ENCODE measurements around the gene ADSL. TPM values are rescaled to one million over a fixed set of nuclear protein-coding genes. Genes with fewer than 3 reads are reported as not detected.

Gene ADSL
- total and polyA plus RNA-seq, 2 of the 4 experiments (the other 2 are of a cell fraction), result 93.6 to 229 TPM

GRCh38 chr22:40313007-40313406 is 33.3 kb upstream of the ADSL start:
- peaks cover 10% of the 10 kb centered on the region for H3K4me1 ChIP-seq (ENCODE audit: control insufficient read depth, insufficient read depth, low read length)
- H3K4me3 ChIP-seq (ENCODE audit: insufficient read depth, low read depth, low read length), result no peak overlapping the region
- BruUV-seq (replicated peaks), result no TSS peak
- no peak overlapping the region for H2AK5ac ChIP-seq (ENCODE audit: low read depth, low read length)
- no peak overlapping the region for H3K18ac ChIP-seq (ENCODE audit: low read depth, low read length)
- H3K4me2 ChIP-seq (ENCODE audit: low read depth, low read length), result no peak overlapping the region
- no peak overlapping the region for H2BK120ac ChIP-seq (ENCODE audit: low read depth, low read length)
- H4K91ac ChIP-seq (ENCODE audit: insufficient read depth, low read depth, low read length), result no peak overlapping the region
- H3K79me1 ChIP-seq (ENCODE audit: low read depth in 1 of 2, low read length in 2 of 2), result peaks cover 0 to 28% of the 10 kb centered on the region in 2 experiments; a peak in 2 of 4 replicates
- no peak overlapping the region for H3K23ac ChIP-seq (ENCODE audit: low read depth, low read length)
- H2BK20ac ChIP-seq (ENCODE audit: low read depth, low read length), result no peak overlapping the region
- TF ChIP-seq RAD21 (IDR thresholded peaks at IDR 0.05; ENCODE audit: low read length), result no peak
- TF ChIP-seq MAFK (IDR thresholded peaks at IDR 0.05; ENCODE audit: low read depth, low read length), result no peak
- TF ChIP-seq CEBPB (IDR thresholded peaks at IDR 0.05; ENCODE audit: low read depth, low read length), result no peak
- no peak for TF ChIP-seq BHLHE40 (IDR thresholded peaks at IDR 0.05; ENCODE audit: low read depth, low read length)
- no peak for TF ChIP-seq RCOR1 (IDR thresholded peaks at IDR 0.05; ENCODE audit: insufficient replicate concordance, low read length)
- no peak for TF ChIP-seq ELK1 (IDR thresholded peaks at IDR 0.05; ENCODE audit: borderline replicate concordance, low read depth, low read length)
- no peak for TF ChIP-seq RFX5 (IDR thresholded peaks at IDR 0.05; ENCODE audit: low read depth, low read length)
- TF ChIP-seq NFE2L2 (IDR thresholded peaks at IDR 0.05; ENCODE audit: low read depth, low read length), result no peak
- TF ChIP-seq MXI1 (IDR thresholded peaks at IDR 0.05; ENCODE audit: borderline replicate concordance, low read depth, low read length), result no peak
- TF ChIP-seq CTCF (conservative IDR thresholded peaks at IDR 0.05; ENCODE audit: low read depth, low read length), result no peak
- TF ChIP-seq FOS (IDR thresholded peaks at IDR 0.05; ENCODE audit: low read depth, low read length), result no peak
- H2AFZ ChIP-seq (replicated peaks; ENCODE audit: low read length, poor library complexity), result no peak overlapping the region
- intact Hi-C loops (cut with micrococcal nuclease) (loop anchor here (5.0 kb wide), 1 partner anchor 34 kb away; the partner anchor contains the start of gene ADSL), in situ Hi-C loops (cut with MboI; ENCODE audit: low sequenced_read_pairs) (no loop called here), dilution Hi-C loops (cut with HindIII; ENCODE audit: low sequenced_read_pairs, unreplicated experiment) (no loop called here)
- ChIA-PET POLR2A (ENCODE audit: unreplicated experiment) (no interaction called here), CTCF (no interaction called here)
- peaks cover 40% of the 10 kb centered on the region for H3K36me3 ChIP-seq (ENCODE audit: control insufficient read depth, insufficient read depth, low read length)
- peaks cover 17% of the 10 kb centered on the region for H3K9me1 ChIP-seq (ENCODE audit: insufficient read depth, low read length)
- H3K27ac ChIP-seq (ENCODE audit: insufficient read depth, low read length), result no peak overlapping the region
- no peak overlapping the region for H4K5ac ChIP-seq (ENCODE audit: low read depth, low read length)
- no peak overlapping the region for H3K14ac ChIP-seq (replicated peaks; ENCODE audit: low read depth, low read length)
- no peak overlapping the region for H2BK5ac ChIP-seq (ENCODE audit: low read depth, low read length, poor library complexity, severe bottlenecking)
- ATAC-seq (ENCODE audit: low read depth), result no peak
- H4K8ac ChIP-seq (ENCODE audit: low read depth in 2 of 2, low read length in 2 of 2), result no peak overlapping the region
- H2AK9ac ChIP-seq (replicated peaks; ENCODE audit: low read depth, low read length, poor library complexity), result no peak overlapping the region
- no peak for DNase-seq
- WGBS, 2 experiments (ENCODE audit: extremely low coverage in 2 of 2, insufficient read length in 1 of 2), result 100% methylated on average over 1 of the region's 2 CpGs; no CpG with 5 or more reads in 1 of the 2 experiments
- no peaks in the 10 kb centered on the region for H3K9me3 ChIP-seq (ENCODE audit: control insufficient read depth, insufficient read depth, low read length)
- no peak overlapping the region for H3K4ac ChIP-seq (ENCODE audit: low read depth, low read length)
- H3K27me3 ChIP-seq (ENCODE audit: control insufficient read depth, insufficient read depth, low read length), result no peaks in the 10 kb centered on the region
- no peak overlapping the region for H3K9ac ChIP-seq (ENCODE audit: low read depth, low read length)
- peaks cover 7% of the 10 kb centered on the region; the same call in 1 of the 2 replicates for H4K20me1 ChIP-seq (ENCODE audit: insufficient read depth, low read length)
- H2BK15ac ChIP-seq (ENCODE audit: low read depth, low read length), result no peak overlapping the region
- H3K56ac ChIP-seq (ENCODE audit: extremely low read depth, insufficient read depth, low read length), result no peak overlapping the region
